Keratinocyte (primary cell): ENCODE measurements around the gene RESP18. TPM values are rescaled to one million over a fixed set of nuclear protein-coding genes. Genes with fewer than 3 reads are reported as not detected.

Source experiments
- DNase-seq: peaks from one replicate; pipeline ENCODE4 v3.0.0-alpha.2; 2011; ENCODE audit warnings: low read depth, missing footprints, low spot score
- FAIRE-seq: peaks from 2 replicates; lab custom pipeline; 2011; peaks lifted over from hg19 to GRCh38; lab: Jason Lieb, UNC
- H2AFZ ChIP-seq: 2 replicates; pipeline ENCODE4 v1.6.0; 2012; ENCODE audit warnings: low read length, control low read depth, inconsistent platforms; ENCODE audit not compliant: control insufficient read depth
- H3K27ac ChIP-seq: 2 replicates; pipeline ENCODE4 v1.5.1; 2011; ENCODE audit warnings: low read length; ENCODE audit not compliant: control insufficient read depth, insufficient read depth
- H3K27me3 ChIP-seq: 3 replicates; pipeline ENCODE4 v1.6.0; 2011; ENCODE audit warnings: low read length; ENCODE audit not compliant: control insufficient read depth, insufficient read depth; ENCODE audit errors: extremely low read depth
- H3K36me3 ChIP-seq, 2 experiments: 2 replicates in 1 of 2; 3 replicates in 1 of 2; pipeline ENCODE4 v1.5.1; 2011; ENCODE audit warnings: low read length in 2 of 2, mild to moderate bottlenecking in 1 of 2; ENCODE audit not compliant: control insufficient read depth in 2 of 2, insufficient read depth in 2 of 2; ENCODE audit errors: extremely low read depth in 1 of 2
- H3K4me1 ChIP-seq: 3 replicates; pipeline ENCODE4 v1.5.1; 2011; ENCODE audit warnings: low read length; ENCODE audit not compliant: control insufficient read depth, insufficient read depth; ENCODE audit errors: extremely low read depth
- H3K4me2 ChIP-seq: 3 replicates; pipeline ENCODE4 v1.6.0; 2011; ENCODE audit warnings: low read depth, low read length; ENCODE audit not compliant: control insufficient read depth, insufficient read depth; ENCODE audit errors: extremely low read depth
- H3K4me3 ChIP-seq, 3 experiments: fragments of 200-600 bp in 1 of 3; sonication (generic) in 1 of 3; 2 replicates in 2 of 3; 3 replicates in 1 of 3; pipeline ENCODE4 v1.5.1; 2011 to 2016; ENCODE audit warnings: low read length in 3 of 3, mild to moderate bottlenecking in 3 of 3, control low read depth in 2 of 3, inconsistent platforms in 1 of 3, low read depth in 1 of 3, mixed read lengths in 1 of 3, mixed run types in 1 of 3, moderate library complexity in 1 of 3; ENCODE audit not compliant: control insufficient read depth in 2 of 3, insufficient read depth in 2 of 3; ENCODE audit errors: extremely low read depth in 1 of 3
- H3K79me2 ChIP-seq: 2 replicates; pipeline ENCODE4 v1.6.0; 2012; ENCODE audit warnings: low read length; ENCODE audit not compliant: control insufficient read depth, insufficient read depth
- H3K9ac ChIP-seq: 3 replicates; pipeline ENCODE4 v1.6.0; 2011; ENCODE audit warnings: low read length; ENCODE audit not compliant: control insufficient read depth, insufficient read depth; ENCODE audit errors: extremely low read depth
- H3K9me1 ChIP-seq: 3 replicates; pipeline ENCODE4 v1.6.0; 2011; ENCODE audit warnings: low read length; ENCODE audit not compliant: control insufficient read depth, insufficient read depth; ENCODE audit errors: extremely low read depth
- H3K9me3 ChIP-seq: 2 replicates; pipeline ENCODE4 v1.5.1; 2012; ENCODE audit warnings: low read depth, low read length; ENCODE audit not compliant: control insufficient read depth
- H4K20me1 ChIP-seq: 3 replicates; pipeline ENCODE4 v1.6.0; 2011; ENCODE audit warnings: low read length; ENCODE audit not compliant: control insufficient read depth, insufficient read depth; ENCODE audit errors: extremely low read depth
- CTCF ChIP-seq, 3 experiments: IDR thresholded peaks in 1 of 3; conservative IDR thresholded peaks in 1 of 3; optimal IDR thresholded peaks in 1 of 3; 2 replicates in 2 of 3; 3 replicates in 1 of 3; pipeline versions ENCODE3 to v1.5.1; 2011; ENCODE audit warnings: low read length in 3 of 3, mild to moderate bottlenecking in 3 of 3, moderate library complexity in 2 of 3, control low read depth in 1 of 3, inconsistent platforms in 1 of 3; ENCODE audit not compliant: insufficient read depth in 2 of 3; ENCODE audit errors: extremely low read depth in 1 of 3
- EZH2 ChIP-seq: IDR thresholded peaks from one replicate; pipeline ENCODE4 v1.6.1; 2012; ENCODE audit warnings: inconsistent platforms, mild to moderate bottlenecking, low read length, moderate library complexity
- dilution Hi-C: fragments of 300-500 bp; cut with MboI; formaldehyde crosslinking; loops from one replicate; pipeline ENCODE4 v1.7.0; 2020; ENCODE audit warnings: low sequenced_read_pairs; ENCODE audit not compliant: extremely low pct_ligation_motif_present
- polyA plus RNA-seq, 5 experiments: library from polyadenylated mRNA; depleted of rRNA in 3 of 5; stranded (reverse) in 3 of 5; stranded (forward) in 1 of 5; unstranded in 1 of 5; fragments of >200 nt; gene quantifications; 1 replicate in 1 of 5; 2 replicates in 3 of 5; 3 replicates in 1 of 5; pipeline versions ENCODE4 v1.2.1 to v1.2.3, GENCODE V29; 2011 to 2012; ENCODE audit warnings: missing spikeins in 2 of 5, low read depth in 1 of 5, low replicate concordance in 1 of 5
- small RNA-seq, 3 experiments: library from RNA; depleted of rRNA; stranded (forward); fragments of <200 nt; gene quantifications; one replicate each; pipeline ENCODE3, GENCODE V24; 2012; ENCODE audit warnings: low read depth in 3 of 3, low replicate concordance in 1 of 3; ENCODE audit not compliant: insufficient read length in 3 of 3

The RESP18 gene
- polyA plus RNA-seq, 1 donor (not counting 4 experiments of a cell fraction or from before 2014, with no cell fraction given), result not detected

GRCh38 chr2:219278655-219279150 lies 53.8 kb downstream of the RESP18 start:
- H3K9me1 ChIP-seq, result no peaks in the 10 kb centered on the region
- H3K9ac ChIP-seq, result peak overlapping the region; percentile 75
- peaks cover 15 to 19% of the 10 kb centered on the region in 2 experiments for H3K36me3 ChIP-seq
- no peaks in the 10 kb centered on the region for H4K20me1 ChIP-seq
- peaks cover 7% of the 10 kb centered on the region for H3K79me2 ChIP-seq
- H3K27ac ChIP-seq, result peak overlapping the region; percentile 97
- H3K4me3 ChIP-seq, result peak overlapping the region in 2 of 3 experiments; percentile 7 to 45
- H2AFZ ChIP-seq, result peak overlapping the region; percentile 10
- H3K4me2 ChIP-seq, result peak overlapping the region; percentile 68
- peaks cover 46% of the 10 kb centered on the region for H3K4me1 ChIP-seq
- DNase-seq, result no peak
- H3K27me3 ChIP-seq, result no peaks in the 10 kb centered on the region
- dilution Hi-C loops, result no loop called here
- FAIRE-seq, result peak; percentile 43
- H3K9me3 ChIP-seq, result no peaks in the 10 kb centered on the region
- no peak for TF ChIP-seq CTCF (optimal IDR thresholded peaks at IDR 0.05 in 1 of 3, IDR thresholded peaks at IDR 0.05 in 1 of 3, conservative IDR thresholded peaks at IDR 0.05 in 1 of 3; ENCODE audit: extremely low read depth in 1 of 3, insufficient read depth in 2 of 3, low read length in 3 of 3)
- TF ChIP-seq EZH2, result no peak

GRCh38 chr2:219277703-219278654 lies 54.6 kb downstream of the RESP18 start:
- TF ChIP-seq EZH2 (no peak), CTCF (optimal IDR thresholded peaks at IDR 0.05 in 1 of 3, IDR thresholded peaks at IDR 0.05 in 1 of 3, conservative IDR thresholded peaks at IDR 0.05 in 1 of 3; ENCODE audit: extremely low read depth in 1 of 3, insufficient read depth in 2 of 3, low read length in 3 of 3) (peak in 2 of 3 experiments; percentile 97 to 98)
- H3K36me3 ChIP-seq, result peaks cover 13 to 15% of the 10 kb centered on the region in 2 experiments
- DNase-seq (no peak), FAIRE-seq (peak; percentile 70)
- H3K9me3 ChIP-seq, result no peaks in the 10 kb centered on the region
- no peaks in the 10 kb centered on the region for H3K9me1 ChIP-seq
- H3K27me3 ChIP-seq, result no peaks in the 10 kb centered on the region
- H3K9ac ChIP-seq, result peak overlapping the region; percentile 75
- peak overlapping the region; percentile 97 for H3K27ac ChIP-seq
- peaks cover 53% of the 10 kb centered on the region for H3K4me1 ChIP-seq
- H3K79me2 ChIP-seq, result peaks cover 7% of the 10 kb centered on the region
- H4K20me1 ChIP-seq, result no peaks in the 10 kb centered on the region
- H3K4me3 ChIP-seq, result peak overlapping the region in 2 of 3 experiments; percentile 42 to 45
- dilution Hi-C loops, result no loop called here
- H3K4me2 ChIP-seq, result peak overlapping the region; percentile 68
- H2AFZ ChIP-seq, result peak overlapping the region; percentile 93

Small RNAs within 50 kb of the gene (small RNA-seq; reads per million reads assigned to genes)
- gene AC053503.3, result 0 reads per million in 3 experiments
- 0 reads per million in 3 experiments for gene MIR153-1

Other genes with a start within 250 kb of the RESP18 start
- gene NHEJ1, start 171.9 kb downstream of the RESP18 start, polyA plus RNA-seq, result 11.0 to 16.0 TPM (median 13.1 TPM) in 3 replicates
- 0.48 to 2.4 TPM (median 1.4 TPM) in 3 replicates for gene SLC23A3, start 162.7 kb downstream of the RESP18 start, polyA plus RNA-seq
- 26.1 to 32.2 TPM (median 29.1 TPM) in 3 replicates for gene CNPPD1, start 155.8 kb downstream of the RESP18 start, polyA plus RNA-seq
- gene RETREG2, start 154.5 kb downstream of the RESP18 start, polyA plus RNA-seq, result 45.8 to 54.9 TPM (median 51.3 TPM) in 3 replicates
- gene ZFAND2B, start 126.0 kb downstream of the RESP18 start, polyA plus RNA-seq, result 23.2 to 37.7 TPM (median 25.1 TPM) in 3 replicates
- 6.1 to 11.0 TPM (median 10.5 TPM) in 3 replicates for gene ABCB6, start 113.8 kb downstream of the RESP18 start, polyA plus RNA-seq
- 54.2 to 60.6 TPM (median 58.8 TPM) in 3 replicates for gene ATG9A, start 103.1 kb downstream of the RESP18 start, polyA plus RNA-seq
- 20.9 to 41.0 TPM (median 35.1 TPM) in 3 replicates for gene ANKZF1, start 102.9 kb downstream of the RESP18 start, polyA plus RNA-seq
- 4.3 to 6.9 TPM (median 5.2 TPM) in 3 replicates for gene GLB1L, start 87.3 kb downstream of the RESP18 start, polyA plus RNA-seq
- gene STK16, start 87.3 kb downstream of the RESP18 start, polyA plus RNA-seq, result 35.8 to 44.7 TPM (median 40.2 TPM) in 3 replicates
- 0.08 TPM in 1 of 3 replicates, not detected in the others for gene TUBA4B, start 79.5 kb downstream of the RESP18 start, polyA plus RNA-seq
- 524 to 819 TPM (median 569 TPM) in 3 replicates for gene TUBA4A, start 78.8 kb downstream of the RESP18 start, polyA plus RNA-seq
- 35.4 to 75.5 TPM (median 51.7 TPM) in 3 replicates for gene DNAJB2, start 53.4 kb downstream of the RESP18 start, polyA plus RNA-seq
- not detected in 3 replicates for gene PTPRN, start 23.3 kb downstream of the RESP18 start, polyA plus RNA-seq
- gene DNPEP, start 55.2 kb upstream of the RESP18 start, polyA plus RNA-seq, result 34.1 to 61.3 TPM (median 41.6 TPM) in 3 replicates
- gene DES, start 85.6 kb upstream of the RESP18 start, polyA plus RNA-seq, result not detected in 3 replicates
- 18.8 to 36.1 TPM (median 19.0 TPM) in 3 replicates for gene SPEG, start 102.1 kb upstream of the RESP18 start, polyA plus RNA-seq
- 50.6 to 63.4 TPM (median 57.6 TPM) in 3 replicates for gene GMPPA, start 166.1 kb upstream of the RESP18 start, polyA plus RNA-seq
- not detected in 3 replicates for gene ASIC4, start 181.7 kb upstream of the RESP18 start, polyA plus RNA-seq
- gene CHPF, start 211.1 kb upstream of the RESP18 start, polyA plus RNA-seq, result 24.4 to 63.7 TPM (median 50.9 TPM) in 3 replicates
- gene TMEM198, start 211.3 kb upstream of the RESP18 start, polyA plus RNA-seq, result 0.81 to 1.5 TPM (median 0.82 TPM) in 3 replicates
- gene OBSL1, start 238.8 kb upstream of the RESP18 start, polyA plus RNA-seq, result 9.3 to 14.8 TPM (median 12.7 TPM) in 3 replicates
- 0.18 to 0.79 TPM (median 0.20 TPM) in 3 replicates for gene INHA, start 239.6 kb upstream of the RESP18 start, polyA plus RNA-seq